Breast epithelium (tissue), 3 donors: ENCODE measurements around the gene SPOP.

Experiments
- POLR2A ChIP-seq: fragments of 450-650 bp; IDR thresholded peaks from one replicate; pipeline ENCODE4 v1.6.1; 2016; ENCODE audit warnings: antibody characterized with exemption, mild to moderate bottlenecking, moderate library complexity
- POLR2AphosphoS5 ChIP-seq, 3 donors: sonication (generic); formaldehyde crosslinking; IDR thresholded peaks; one replicate each; pipeline ENCODE4 v1.6.1; 2017; ENCODE audit warnings: antibody characterized with exemption in 3 of 3
- TF ChIP-seq, protein P1 (sequence below), 3 donors: fragments of 450-650 bp; IDR thresholded peaks; one replicate each; pipeline ENCODE4 v1.5.1; 2016 to 2017; ENCODE audit warnings: antibody characterized with exemption in 3 of 3, mild to moderate bottlenecking in 3 of 3, moderate library complexity in 3 of 3

DNA sequence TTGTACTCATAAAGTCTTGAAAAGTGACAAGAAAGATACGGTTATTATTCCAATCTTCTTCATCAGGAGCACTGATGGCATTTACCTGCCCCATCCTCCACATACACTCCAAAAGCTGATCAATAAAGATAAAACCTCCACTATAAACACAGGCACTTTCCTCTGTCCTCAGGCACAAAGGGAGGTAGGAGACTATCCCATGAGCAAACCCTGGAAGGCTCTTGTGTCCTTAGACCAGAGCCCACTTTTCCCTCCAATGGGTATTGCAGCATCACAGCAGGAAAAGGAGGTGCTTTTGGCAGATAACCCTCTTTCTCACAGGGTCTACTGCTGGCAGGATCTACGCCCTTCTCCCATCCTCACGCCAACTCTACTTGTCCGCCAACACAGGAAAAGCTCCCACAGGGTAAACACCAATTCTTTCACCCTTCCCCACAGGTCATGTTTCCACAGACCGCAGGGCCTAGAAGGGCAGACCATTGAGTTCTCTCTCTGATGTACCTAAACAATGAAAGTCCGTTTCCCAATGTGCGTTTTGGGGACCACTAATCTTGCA is 73.5 kb downstream of the SPOP start:
- no peak for TF ChIP-seq POLR2A
- TF ChIP-seq, protein P1, sequence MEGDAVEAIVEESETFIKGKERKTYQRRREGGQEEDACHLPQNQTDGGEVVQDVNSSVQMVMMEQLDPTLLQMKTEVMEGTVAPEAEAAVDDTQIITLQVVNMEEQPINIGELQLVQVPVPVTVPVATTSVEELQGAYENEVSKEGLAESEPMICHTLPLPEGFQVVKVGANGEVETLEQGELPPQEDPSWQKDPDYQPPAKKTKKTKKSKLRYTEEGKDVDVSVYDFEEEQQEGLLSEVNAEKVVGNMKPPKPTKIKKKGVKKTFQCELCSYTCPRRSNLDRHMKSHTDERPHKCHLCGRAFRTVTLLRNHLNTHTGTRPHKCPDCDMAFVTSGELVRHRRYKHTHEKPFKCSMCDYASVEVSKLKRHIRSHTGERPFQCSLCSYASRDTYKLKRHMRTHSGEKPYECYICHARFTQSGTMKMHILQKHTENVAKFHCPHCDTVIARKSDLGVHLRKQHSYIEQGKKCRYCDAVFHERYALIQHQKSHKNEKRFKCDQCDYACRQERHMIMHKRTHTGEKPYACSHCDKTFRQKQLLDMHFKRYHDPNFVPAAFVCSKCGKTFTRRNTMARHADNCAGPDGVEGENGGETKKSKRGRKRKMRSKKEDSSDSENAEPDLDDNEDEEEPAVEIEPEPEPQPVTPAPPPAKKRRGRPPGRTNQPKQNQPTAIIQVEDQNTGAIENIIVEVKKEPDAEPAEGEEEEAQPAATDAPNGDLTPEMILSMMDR (IDR thresholded peaks at IDR 0.05) = no peak
- no peak for TF ChIP-seq POLR2AphosphoS5 (IDR thresholded peaks at IDR 0.05)
